Measurements from ENCODE around the gene WDR45B.

- TF ChIP-seq, protein P1, sequence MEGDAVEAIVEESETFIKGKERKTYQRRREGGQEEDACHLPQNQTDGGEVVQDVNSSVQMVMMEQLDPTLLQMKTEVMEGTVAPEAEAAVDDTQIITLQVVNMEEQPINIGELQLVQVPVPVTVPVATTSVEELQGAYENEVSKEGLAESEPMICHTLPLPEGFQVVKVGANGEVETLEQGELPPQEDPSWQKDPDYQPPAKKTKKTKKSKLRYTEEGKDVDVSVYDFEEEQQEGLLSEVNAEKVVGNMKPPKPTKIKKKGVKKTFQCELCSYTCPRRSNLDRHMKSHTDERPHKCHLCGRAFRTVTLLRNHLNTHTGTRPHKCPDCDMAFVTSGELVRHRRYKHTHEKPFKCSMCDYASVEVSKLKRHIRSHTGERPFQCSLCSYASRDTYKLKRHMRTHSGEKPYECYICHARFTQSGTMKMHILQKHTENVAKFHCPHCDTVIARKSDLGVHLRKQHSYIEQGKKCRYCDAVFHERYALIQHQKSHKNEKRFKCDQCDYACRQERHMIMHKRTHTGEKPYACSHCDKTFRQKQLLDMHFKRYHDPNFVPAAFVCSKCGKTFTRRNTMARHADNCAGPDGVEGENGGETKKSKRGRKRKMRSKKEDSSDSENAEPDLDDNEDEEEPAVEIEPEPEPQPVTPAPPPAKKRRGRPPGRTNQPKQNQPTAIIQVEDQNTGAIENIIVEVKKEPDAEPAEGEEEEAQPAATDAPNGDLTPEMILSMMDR (IDR thresholded peaks at IDR 0.05), result no peak
- no peak for TF ChIP-seq POLR2AphosphoS5 (IDR thresholded peaks at IDR 0.05)
- no peak for TF ChIP-seq POLR2A (IDR thresholded peaks at IDR 0.05)
Observed at GRCh38 chr17:82690786-82691489, 42.7 kb upstream of the WDR45B start.

Data from sigmoid colon (tissue), 4 donors.